ENCODE measurements around the gene MYO5C. TPM values are rescaled to one million over a fixed set of nuclear protein-coding genes. Genes with fewer than 3 reads are reported as not detected.
"Not testable (repeated sequence)": the region's sequence is repeated elsewhere in the genome, so short reads cannot be mapped to it uniquely, and the experiment has no call there.

The MYO5C gene
- total RNA-seq, 1 experiment from 2014 or later = 2.0 TPM

DNA sequence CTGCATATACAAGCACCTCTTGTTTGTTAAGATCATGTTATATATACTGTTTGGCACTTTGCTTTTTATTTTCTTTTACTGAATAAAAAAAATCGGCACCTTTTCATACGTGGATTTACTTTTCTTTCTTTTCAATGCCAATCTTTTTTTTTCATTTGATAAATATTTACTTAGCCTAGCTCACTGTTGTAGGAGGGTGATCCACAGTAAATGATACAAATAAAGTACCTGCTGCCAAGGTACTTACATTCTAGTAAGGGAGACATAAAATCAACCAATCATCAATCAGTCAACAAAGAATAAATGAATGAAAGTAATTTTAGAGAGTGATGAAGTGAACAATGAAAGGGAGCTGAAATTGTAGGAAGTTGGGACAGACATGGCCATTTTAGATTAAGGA, 122.7 kb downstream of the MYO5C start:
- DNase-seq (ENCODE audit: low read depth) = no peak

DNA sequence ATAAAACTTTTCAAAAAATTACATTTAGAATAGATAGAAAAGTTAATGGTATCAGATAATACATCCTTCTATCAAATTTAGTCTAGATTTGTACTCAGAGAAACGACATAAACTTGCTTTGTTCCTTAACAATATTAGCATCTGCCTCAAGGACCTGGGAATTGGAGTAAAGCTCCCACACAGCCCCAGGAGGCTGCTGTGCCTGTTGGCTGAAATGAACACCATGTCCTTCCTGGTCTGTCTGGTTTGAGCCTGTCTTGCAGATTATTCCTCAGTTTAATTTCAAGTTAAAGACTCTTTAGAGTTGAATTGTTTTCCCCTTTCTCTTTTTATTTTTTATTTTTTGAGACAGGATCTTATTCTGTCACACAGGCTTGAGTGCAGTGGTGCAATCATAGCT, 123.8 kb downstream of the MYO5C start:
- DNase-seq (ENCODE audit: low read depth) = no peak

DNA sequence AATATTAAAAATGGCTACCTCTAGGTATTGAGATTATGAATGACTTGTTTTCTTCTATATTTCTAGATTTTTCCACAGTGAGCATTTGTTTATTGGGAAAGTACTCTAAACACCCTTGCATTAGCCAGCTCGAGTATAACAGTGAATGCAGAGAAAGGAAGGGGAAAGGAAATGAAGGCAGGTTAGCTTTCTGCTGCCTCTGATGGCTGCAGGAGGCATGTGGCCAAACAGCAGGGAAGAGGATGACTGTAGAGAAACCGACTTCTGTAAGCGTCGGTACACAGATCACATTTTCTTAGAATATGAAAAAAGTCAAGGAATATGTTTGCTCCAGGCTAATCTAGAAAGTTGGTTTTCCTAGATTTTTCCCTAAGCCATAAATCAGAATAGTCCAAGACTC, 124.2 kb downstream of the MYO5C start:
- DNase-seq (ENCODE audit: low read depth) = no peak

DNA sequence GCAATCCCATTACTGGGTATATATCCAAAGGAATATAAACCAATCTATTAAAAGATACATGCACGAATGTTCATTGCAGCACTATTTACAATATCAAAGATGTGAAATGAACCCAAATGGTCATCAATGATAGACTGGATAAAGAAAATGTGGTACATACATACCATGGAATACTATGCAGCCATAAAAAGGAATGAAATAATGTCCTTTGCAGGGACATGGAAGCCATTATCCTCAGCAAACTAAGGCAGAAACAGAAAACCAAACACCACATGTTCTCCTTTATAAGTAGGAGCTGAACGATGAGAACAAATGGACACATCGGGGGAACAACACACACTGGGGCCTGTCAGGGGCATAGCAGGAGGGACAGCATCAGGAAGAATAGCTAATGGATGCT, 125.4 kb downstream of the MYO5C start:
- not testable (repeated sequence) for DNase-seq (ENCODE audit: low read depth)

DNA sequence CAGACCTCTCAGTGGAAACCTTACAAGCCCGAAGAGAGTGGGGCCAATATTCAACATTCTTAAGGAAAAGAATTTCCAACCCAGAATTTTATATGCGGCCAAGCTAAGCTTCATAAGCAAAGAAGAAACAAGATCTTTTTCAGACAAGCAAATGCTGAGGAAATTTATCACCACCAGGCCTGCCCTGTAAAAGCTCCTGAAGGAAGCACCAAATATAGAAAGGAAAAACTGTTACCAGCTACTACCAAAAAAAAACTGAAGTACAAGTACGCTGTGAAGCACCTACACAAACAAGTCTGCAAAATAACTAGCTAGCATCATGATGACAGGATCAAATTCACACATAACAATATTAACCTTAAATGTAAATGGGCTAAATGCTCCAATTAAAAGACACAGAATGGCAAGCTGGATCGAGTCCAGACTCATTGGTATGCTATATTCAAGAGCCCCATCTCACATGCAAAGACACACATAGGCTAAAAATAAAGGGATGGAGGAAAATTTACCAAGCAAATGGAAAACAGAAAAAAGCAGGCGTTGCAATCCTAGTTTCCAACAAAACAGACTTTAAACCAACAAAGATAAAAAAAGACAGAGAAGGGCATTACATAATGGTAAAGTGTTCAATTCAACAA, 130.0 kb downstream of the MYO5C start:
- DNase-seq (ENCODE audit: low read depth) = not testable (repeated sequence)

DNA sequence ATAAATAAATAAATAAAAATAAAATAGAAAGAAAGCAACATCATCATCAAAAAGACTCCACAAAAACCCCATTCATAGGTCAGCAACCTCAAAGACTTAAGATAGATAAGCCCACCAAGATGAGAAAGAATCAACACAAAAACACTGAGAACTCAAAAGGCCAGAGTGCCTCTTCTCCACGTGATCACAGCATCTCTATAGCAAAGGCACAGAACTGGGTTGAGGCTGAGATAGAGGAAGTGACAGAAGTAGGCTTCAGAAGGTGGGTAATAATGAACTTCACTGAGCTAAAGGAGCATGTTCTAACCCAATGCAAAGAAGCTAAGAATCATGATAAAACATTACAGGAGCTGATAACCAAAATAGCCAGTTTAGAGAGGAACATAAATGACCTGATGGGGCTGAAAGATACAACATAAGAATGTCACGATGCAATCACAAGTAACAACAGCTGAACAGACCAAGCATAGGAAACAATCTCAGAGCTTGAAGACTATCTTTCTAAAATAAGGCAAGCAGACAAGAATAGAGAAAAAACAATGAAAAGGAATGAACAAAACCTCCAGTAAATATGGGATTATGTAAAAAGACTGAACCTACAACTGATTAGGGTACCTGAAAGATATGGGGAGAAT, 130.9 kb downstream of the MYO5C start:
- no peak for DNase-seq (ENCODE audit: low read depth)

DNA sequence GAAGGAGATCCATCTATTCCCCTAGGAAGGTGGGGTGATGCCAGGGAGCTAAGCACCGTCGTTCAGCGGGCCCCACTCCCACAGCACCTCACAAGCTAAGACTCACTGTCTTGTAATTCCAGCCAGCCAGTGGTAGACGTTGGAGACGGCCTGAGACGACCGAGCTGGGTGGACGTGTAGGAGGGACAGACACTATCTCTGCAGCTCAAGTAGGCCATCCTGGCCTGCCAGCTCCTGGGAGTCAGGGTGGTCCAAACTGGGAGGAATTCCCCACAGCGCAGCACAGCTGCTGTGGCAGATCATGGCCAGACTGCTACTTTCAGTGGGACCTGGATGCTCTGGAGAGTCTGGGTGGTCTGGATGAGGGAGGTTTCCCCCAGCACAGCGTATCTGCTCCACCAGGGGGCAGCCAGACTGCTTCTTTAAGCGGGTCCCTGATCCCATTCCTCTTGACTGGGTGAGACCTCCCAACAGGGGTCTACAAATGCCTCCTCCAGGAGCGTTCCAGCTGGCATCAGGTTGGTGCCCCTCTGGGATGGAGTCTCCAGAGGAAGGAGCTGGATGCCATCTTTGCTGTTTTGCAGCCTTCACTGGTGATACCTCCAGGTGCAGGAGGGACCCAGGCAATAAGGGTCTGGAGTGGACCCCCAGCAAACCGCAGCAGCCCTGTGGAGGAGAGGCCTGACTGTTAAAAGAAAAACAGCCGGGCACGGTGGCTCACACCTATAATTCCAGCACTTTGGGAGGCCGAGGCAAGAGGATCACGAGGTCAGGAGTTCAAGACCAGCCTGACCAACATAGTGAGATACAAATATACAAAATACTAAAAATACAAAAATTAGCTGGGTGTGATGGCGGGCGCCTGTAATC, 132.0 kb downstream of the MYO5C start:
- DNase-seq (ENCODE audit: low read depth) = no peak

DNA sequence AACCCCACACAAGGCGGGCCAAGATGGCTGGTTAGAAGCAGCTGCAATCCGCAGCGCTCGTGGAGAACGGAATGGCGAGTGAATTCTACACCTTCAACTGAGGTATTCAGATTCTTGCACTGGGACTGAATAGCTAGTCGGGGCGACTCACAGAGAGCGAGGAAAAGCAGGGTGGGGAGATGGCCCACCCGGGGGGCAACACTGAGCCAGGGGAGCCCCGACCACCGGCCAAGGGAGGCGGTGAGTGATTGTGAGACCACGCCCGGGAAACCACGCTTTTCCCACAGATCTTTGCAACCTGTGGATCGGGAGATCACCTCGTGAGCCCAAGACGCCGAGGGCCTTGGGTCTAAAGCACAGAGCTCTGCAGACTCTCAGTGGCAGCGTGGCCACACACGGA, 132.7 kb downstream of the MYO5C start:
- DNase-seq (ENCODE audit: low read depth) = no peak

DNA sequence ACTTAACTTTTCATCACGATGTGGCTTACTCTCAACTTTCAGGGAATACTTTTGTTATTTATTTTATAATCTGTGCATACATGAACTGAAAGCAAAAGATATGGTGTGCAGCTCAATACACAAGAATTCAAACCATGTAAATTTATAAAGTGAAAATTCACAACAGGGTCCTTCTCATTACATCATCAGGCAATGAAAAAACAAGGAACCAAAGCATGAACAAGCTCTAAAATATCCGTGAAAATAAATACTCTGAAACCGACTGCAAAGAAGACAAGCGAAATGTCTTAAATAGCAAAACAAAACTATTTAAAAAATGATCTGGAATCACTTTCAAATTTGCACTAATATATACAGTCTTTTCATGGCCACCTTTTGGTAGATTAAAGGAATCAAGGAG, 133.3 kb downstream of the MYO5C start:
- no peak for DNase-seq (ENCODE audit: low read depth)

DNA sequence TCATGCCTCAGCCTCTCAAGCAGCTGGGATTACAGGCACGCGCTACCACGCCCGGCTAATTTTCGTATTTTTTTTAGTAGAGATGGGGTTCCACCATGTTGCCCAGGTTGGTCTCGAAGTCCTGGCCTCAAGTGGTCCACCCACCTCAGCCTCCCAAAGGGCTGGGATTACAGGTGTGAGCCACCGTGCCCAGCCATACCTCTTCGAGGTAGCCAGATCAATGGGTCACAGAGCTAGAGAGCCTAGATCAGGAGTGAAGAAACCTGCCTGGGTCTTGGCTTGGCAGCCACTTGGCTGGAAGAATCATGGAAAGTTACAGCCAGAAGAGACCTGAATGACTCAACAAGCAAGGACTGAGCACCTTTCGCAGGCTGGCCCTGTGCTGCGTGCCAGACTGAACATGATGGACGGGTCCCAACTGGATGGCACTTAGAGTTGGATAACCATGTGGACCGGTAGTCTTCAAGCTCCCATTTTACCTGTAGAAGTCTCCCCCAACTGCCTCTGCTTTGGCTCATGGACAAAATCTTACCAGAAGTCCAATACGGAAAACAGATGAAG, 134.1 kb downstream of the MYO5C start:
- DNase-seq (ENCODE audit: low read depth) = no peak

DNA sequence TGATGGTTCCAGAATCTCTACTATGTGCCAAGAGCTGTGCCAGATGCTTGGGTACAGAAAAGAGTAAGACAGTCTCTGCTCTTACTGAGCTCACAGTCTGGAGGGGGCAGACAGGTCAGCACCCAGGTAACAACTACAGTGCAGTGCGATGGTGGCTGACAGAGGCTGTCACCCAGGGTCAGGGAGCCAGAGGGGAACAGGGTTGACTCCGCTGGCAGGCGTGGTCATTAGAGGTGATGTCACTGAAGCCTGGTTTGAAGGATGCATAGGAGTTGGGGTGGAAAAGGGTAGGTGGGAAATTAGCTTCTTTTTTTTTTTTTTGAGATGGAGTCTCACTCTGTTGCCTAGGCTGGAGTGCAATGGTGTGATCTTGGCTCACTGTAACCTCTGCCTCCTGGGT, 136.0 kb downstream of the MYO5C start:
- no peak for DNase-seq (ENCODE audit: low read depth)

DNA sequence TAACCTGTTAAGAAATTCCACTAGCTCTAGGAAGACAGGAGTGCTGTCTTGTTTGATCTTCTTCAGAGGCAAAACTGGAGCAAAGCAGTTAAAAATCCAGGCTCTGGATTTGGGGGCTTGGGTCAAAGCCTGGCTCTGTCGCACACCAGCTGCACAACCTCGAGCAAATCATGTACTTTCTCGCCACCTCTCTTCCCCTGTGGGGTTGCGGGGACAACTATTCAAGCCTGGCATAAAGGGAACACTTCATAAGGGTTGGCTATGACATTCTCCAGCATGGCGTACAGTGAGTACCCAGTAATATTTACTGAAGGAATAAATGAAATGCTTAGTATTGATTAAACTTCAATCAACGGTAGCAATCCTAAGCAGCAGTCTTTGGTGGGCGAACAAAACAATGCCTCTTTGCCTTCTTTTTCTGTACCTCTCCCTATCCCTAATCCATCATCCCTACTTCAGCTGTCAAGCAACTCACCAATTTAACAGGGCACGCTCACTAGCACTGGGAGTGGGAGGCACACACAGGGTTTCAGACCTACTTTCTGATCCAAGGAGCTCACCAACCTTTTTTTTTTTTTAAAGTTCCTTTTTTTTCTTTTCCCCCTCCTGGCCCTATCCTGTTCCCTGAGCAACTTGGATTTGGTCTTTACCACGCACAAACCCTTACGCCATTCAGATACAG, 137.4 kb downstream of the MYO5C start:
- DNase-seq (ENCODE audit: low read depth) = no peak

DNA sequence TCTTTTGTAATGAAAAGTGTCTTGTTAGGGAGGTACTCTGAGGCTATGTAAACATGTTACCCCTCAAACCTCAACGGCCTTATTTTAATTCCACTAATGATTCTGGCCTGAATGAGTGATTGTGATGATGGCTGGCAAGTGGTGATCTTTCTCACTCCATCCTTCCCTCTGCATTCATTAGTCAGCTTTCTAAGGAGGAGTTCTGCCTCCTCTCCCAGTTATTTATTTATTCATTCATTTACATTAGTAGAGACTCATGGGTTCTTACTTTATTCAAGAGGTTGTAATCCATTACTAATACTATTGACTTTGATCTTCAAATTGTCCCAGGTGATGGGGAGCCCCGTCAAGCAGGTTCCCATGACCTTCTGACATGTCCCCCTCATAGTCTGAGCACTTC, 139.7 kb downstream of the MYO5C start:
- no peak for DNase-seq (ENCODE audit: low read depth)

DNA sequence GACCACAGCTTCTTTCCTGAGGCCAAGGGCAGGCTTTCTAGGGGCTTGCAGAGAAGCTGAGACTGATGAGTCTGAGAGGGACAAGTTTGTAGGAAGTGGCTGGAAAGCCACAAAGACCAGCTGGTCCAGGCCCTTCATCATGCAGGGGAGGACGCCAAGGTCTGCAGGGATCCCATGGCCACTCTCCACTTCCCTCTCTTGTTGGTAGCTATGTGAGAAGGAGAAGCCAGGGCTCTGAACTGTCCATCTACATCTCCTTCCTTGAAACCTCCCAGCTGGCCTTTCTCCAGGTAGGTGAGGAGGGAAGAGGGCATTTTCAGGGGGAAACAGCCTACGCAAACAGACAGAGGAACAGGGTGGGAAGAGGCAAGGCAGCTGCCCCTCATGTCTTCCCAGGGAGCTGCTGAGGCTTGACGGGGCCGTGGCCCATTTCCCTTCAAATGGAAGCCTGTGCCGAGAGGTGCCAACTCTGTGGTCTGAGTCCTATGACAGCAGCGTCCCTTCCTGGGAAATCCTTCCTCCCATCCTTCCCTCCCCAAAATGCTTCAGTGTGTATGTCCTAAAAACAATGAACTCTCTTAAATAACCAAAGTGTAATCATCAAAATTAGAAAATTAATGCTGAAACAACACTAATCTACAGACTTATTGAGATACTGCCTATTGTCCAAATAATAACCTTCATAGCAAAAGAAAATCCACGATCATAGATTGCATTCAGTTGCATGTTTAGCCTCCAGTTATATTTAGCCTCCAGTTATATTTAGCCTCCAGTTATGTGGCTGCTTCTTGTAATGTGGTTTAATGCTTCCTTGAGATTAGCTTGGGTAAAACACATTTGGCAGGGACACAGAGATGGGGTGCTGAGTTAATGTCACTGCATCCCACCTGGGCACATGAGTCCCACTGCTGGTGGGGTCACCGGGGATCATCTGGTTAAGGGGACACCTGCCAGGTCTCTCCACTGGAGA, 140.4 kb downstream of the MYO5C start:
- DNase-seq (ENCODE audit: low read depth) = no peak

DNA sequence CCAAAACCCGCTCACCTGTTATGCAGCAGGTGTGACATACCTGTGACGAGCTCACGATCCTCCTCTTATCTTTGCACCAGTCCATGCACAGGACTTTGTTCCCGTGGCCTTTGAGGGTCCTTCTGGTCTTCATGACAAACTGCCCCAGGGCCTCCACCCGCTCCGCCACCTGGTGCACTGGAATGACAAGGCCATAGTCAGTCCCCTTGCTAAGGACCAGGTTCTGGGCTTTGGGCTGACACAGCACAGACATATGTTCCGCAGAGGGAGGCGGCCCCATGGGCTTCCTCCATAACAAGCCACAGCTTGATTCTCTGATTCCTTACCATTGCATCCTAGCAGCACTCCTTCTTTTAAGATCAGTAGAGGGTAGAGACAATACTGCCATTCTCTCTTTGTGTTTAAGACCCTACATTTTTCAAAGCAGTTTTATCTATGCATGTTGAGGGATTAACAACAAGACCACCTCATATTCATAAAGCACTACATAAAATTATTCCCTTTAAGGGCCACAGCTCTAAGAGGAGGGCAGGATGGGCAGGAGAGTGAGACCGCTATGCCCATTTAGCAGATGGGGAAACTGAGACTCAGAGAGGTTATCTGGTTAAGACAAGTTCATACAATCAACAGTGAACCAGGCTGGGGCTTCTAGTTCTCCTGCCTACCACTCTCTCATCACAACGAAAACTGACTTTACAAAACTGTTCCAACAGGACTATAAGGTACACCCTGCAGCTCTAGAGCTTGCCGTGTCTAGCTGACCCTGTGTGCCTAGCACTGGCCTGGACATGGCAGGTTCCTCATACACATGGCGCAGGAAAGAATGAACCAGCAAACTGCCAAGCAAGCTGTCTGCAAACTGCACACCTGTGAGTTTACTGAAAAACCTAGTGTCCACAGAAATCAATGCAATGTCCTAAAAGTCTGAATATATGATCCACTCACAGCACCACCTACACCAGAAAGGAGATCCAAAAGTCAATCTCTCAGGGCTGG, 141.4 kb downstream of the MYO5C start:
- DNase-seq (ENCODE audit: low read depth) = no peak

DNA sequence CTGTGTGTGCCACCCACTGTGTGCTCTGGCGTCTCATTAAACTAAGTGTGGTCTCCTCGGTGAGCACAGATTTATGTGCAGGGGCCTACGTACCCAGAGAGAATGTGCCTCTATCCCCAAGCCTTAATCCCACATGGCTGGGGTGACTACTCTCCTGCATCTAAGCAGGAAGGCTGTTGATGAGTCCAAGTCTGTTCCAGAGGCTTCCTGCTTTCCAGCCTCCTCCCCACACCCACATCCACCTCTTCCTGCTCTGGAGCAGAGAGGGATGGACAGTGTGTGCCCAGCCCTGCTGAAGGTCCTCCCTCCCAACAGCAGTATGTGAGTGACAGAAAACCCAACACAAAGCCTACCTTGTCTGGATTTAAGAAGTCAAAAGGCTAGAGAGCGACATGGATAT, 144.3 kb downstream of the MYO5C start:
- DNase-seq (ENCODE audit: low read depth) = no peak

DNA sequence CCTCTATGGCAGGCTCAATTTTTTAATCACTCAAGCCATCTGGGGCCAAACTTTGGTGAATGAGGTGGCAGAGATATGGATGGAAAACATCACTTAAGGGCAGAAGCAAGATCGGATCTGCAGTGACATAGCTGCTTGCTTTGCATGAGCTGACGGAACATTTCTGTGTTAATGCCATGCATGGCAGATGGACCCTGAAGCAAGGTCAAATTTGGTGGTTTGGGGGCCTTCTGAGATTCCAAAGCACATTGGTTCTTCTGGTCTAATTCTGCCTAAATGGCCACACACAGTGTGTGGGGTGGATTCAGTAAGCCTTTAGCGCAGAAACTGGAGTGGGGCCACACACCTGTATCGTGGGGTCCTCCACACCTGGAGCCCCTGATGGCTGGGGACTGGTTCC, 144.7 kb downstream of the MYO5C start:
- DNase-seq (ENCODE audit: low read depth) = no peak

DNA sequence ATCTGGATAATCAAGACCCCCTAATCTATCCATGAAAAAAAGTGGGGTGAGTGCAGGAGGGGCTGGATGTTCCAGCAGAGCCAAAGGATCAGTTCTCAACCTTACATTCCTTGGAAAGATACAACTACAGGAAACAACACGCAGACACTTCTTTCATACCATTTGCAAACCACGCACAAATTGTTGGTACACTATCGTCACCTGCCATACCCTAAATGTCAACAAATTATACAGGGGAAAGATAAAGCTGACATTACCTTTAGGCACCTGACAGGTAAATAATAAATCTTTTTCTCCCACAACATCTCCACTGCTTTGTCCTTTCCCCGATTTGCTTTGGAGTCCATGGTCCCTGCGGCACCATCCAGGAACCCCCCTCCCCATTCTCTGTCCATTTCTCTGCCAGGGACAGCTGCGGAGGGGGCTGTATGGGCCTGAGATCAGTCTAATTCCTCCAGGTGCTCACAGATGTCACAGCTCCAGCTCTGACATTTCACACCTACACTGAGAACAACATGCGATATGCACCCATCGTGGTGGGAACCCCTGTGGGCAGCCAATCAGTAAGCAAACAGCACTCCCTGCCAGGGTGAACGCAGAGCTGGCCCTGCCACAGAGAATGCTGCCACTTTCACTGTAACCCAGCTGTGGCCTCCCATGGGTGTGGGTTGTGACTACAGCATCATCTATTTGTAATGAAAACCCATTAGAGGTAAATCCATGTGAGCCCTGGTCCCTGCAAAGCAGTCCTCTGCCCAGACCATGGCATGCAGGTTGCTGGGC, 145.4 kb downstream of the MYO5C start:
- no peak for DNase-seq (ENCODE audit: low read depth)

DNA sequence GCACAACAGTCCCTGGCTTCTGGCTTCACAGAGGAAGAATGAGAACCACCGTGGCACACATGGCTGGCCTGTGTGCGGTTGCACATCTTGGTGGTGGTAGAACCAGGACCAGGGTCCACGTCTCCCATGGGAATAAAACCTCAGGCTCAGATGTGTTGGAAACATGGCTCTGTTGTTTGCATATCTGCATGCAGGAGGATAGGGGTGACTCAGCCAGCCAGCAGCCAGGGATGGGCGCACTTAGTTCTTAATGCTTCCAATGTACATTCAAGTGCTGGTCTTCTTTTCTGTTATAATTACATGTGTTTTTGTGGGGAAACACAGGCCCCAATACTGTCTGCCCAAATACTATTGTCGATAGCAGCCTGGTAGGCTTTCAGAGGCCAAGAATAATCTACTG, 147.2 kb downstream of the MYO5C start:
- no peak for DNase-seq (ENCODE audit: low read depth)

Data from LHCN-M2 (cell line).